Measurements from ENCODE around the gene RFX4.

DNA sequence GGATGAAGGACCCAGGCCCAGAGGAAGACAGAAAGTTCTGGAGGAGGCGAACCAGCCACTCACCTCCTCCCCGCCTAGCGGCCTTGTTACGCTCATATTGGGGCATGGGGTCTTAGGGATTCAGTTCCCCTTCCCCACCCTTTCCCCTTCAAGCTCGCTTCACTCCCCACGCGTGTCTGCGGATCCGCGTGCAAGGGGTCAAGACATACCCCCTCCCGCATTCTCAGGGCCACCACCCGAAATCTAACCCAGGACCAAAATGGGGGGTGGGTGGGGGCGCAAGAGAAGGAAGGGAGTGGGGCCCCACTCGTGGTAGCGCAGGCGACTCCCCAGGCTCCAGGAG, 584 bp upstream of the RFX4 start:
- TF ChIP-seq EP300 (IDR thresholded peaks at IDR 0.05; ENCODE audit: low read depth): no peak
- TF ChIP-seq, protein P1, sequence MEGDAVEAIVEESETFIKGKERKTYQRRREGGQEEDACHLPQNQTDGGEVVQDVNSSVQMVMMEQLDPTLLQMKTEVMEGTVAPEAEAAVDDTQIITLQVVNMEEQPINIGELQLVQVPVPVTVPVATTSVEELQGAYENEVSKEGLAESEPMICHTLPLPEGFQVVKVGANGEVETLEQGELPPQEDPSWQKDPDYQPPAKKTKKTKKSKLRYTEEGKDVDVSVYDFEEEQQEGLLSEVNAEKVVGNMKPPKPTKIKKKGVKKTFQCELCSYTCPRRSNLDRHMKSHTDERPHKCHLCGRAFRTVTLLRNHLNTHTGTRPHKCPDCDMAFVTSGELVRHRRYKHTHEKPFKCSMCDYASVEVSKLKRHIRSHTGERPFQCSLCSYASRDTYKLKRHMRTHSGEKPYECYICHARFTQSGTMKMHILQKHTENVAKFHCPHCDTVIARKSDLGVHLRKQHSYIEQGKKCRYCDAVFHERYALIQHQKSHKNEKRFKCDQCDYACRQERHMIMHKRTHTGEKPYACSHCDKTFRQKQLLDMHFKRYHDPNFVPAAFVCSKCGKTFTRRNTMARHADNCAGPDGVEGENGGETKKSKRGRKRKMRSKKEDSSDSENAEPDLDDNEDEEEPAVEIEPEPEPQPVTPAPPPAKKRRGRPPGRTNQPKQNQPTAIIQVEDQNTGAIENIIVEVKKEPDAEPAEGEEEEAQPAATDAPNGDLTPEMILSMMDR (IDR thresholded peaks at IDR 0.05): no peak
